Colonic mucosa (tissue), 4 donors: Measurements from ENCODE around the gene AMHR2. TPM values are rescaled to one million over a fixed set of nuclear protein-coding genes. Genes with fewer than 3 reads are reported as not detected.

Source experiments
- DNase-seq: peaks from one replicate; pipeline ENCODE4 v3.0.0-alpha.2; 2020
- H3K27ac ChIP-seq: fragments of 200-600 bp; one replicate; pipeline ENCODE4 v1.8.0; 2021
- H3K27me3 ChIP-seq: fragments of 200-600 bp; one replicate; pipeline ENCODE4 v1.8.0; 2021
- H3K36me3 ChIP-seq: fragments of 200-600 bp; one replicate; pipeline ENCODE4 v1.8.0; 2021
- H3K4me1 ChIP-seq: fragments of 200-600 bp; one replicate; pipeline ENCODE4 v1.8.0; 2021; ENCODE audit warnings: mild to moderate bottlenecking
- H3K4me3 ChIP-seq: fragments of 200-600 bp; one replicate; pipeline ENCODE4 v1.8.0; 2021
- H3K9ac ChIP-seq, 2 donors: one replicate each; pipeline ENCODE4 v1.7.0; 2013; ENCODE audit warnings: control low read depth in 2 of 2, low read depth in 2 of 2, low read length in 2 of 2
- H3K9me3 ChIP-seq: fragments of 200-600 bp; one replicate; pipeline ENCODE4 v1.8.0; 2021
- CTCF ChIP-seq: fragments of 200-600 bp; IDR thresholded peaks from one replicate; pipeline ENCODE4 v1.8.0; 2022; ENCODE audit warnings: antibody characterized with exemption, mild to moderate bottlenecking
- intact Hi-C: fragments of 100-400 bp; cut with DNase I; formaldehyde crosslinking; loops from one replicate; pipeline ENCODE4 v1.14.1; 2022
- total RNA-seq, 2 donors: library from RNA; stranded (reverse); fragmentation: NEBNext Ultra II Directional in 1 of 2; extraction: Animal tissue kit (Norgen Biotek cat#: 25700) in 1 of 2; gene quantifications; one replicate each; pipeline ENCODE4 v1.2.1, GENCODE V29; 2021
- donor health status: healthy.
- donor health status: DM: no; HTN: no; CAD: no.
- donor health status: DM: no; HTN: no; CAD: no.

Gene AMHR2
- total RNA-seq, 2 donors from 2014 or later = 0.17 TPM; not detected in 1

DNA sequence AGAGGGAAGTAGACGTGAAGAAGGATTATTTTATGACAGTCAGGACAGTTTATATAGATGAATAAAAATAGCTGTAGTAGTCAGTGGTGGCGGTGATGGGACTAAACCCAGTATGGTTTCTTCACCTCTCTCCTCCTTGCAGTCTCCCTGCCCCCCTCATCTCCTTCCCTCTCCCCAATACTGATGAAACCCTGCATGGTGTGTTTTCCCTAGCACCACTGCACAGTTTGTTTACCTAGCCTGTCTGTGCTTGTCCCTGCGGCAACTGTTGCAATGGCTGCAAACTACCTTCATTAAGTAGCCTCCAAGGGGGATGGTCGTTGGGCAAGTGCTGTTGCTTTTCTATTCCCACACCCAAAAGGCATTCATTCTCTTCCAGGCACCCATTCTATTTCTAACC lies 43.0 kb downstream of the AMHR2 start:
- no peak overlapping the region for H3K4me3 ChIP-seq
- no peaks in the 10 kb centered on the region for H3K9me3 ChIP-seq
- no peak overlapping the region for H3K9ac ChIP-seq
- peaks cover 4% of the 10 kb centered on the region for H3K4me1 ChIP-seq
- no peaks in the 10 kb centered on the region for H3K27me3 ChIP-seq
- TF ChIP-seq CTCF = no peak
- intact Hi-C loops = no loop called here
- DNase-seq = no peak
- H3K36me3 ChIP-seq = peaks cover 68% of the 10 kb centered on the region
- H3K27ac ChIP-seq = no peak overlapping the region

GRCh38 chr12:53467082-53467481 lies 43.4 kb downstream of the AMHR2 start:
- TF ChIP-seq CTCF = no peak
- peaks cover 2% of the 10 kb centered on the region for H3K4me1 ChIP-seq

GRCh38 chr12:53467880-53468279 lies 44.2 kb downstream of the AMHR2 start:
- no peak overlapping the region for H3K4me3 ChIP-seq
- no peaks in the 10 kb centered on the region for H3K4me1 ChIP-seq
- H3K36me3 ChIP-seq = peaks cover 56% of the 10 kb centered on the region
- no peak overlapping the region for H3K27ac ChIP-seq
- intact Hi-C loops = no loop called here
- no peak for TF ChIP-seq CTCF
- H3K9me3 ChIP-seq = no peaks in the 10 kb centered on the region
- no peaks in the 10 kb centered on the region for H3K27me3 ChIP-seq
- no peak for DNase-seq
- H3K9ac ChIP-seq = no peak overlapping the region

More at GRCh38 chr12:53467082-53467481, 43.4 kb downstream of the AMHR2 start:
- no peak for DNase-seq
- H3K9ac ChIP-seq = no peak overlapping the region
- H3K9me3 ChIP-seq = no peaks in the 10 kb centered on the region
- H3K27me3 ChIP-seq = no peaks in the 10 kb centered on the region
- H3K27ac ChIP-seq = no peak overlapping the region
- no peak overlapping the region for H3K4me3 ChIP-seq
- H3K36me3 ChIP-seq = peaks cover 64% of the 10 kb centered on the region
- intact Hi-C loops = no loop called here

DNA sequence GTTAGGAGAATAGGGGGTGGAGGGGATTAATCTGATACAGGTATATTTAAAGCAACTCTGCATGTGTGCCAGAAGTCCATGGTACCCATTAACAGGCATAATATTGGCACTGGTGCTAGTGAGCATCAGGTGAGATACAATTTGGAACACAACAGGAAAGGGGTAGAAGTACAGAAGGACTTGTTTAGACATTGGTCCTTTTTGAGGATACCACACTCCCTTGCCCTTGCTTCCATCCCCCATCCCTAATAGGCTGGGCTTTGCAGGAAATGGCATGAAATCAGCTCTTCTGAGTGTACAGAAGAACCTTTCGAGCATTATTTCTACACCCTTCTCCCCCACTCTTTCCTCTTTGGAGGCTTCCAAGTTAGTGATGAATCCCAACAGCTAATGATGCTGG lies 44.6 kb downstream of the AMHR2 start:
- Histone ChIP-seq H3K4me1 (no peaks in the 10 kb centered on the region), H3K9ac (no peak overlapping the region), H3K27me3 (no peaks in the 10 kb centered on the region), H3K4me3 (no peak overlapping the region), H3K36me3 (peaks cover 52% of the 10 kb centered on the region), H3K9me3 (no peaks in the 10 kb centered on the region), H3K27ac (no peak overlapping the region)
- TF ChIP-seq CTCF = no peak
- intact Hi-C loops = no loop called here
- DNase-seq = no peak

- H3K4me3 ChIP-seq = no peak overlapping the region
- peaks cover 44% of the 10 kb centered on the region for H3K36me3 ChIP-seq
- no peak overlapping the region for H3K9ac ChIP-seq
- H3K9me3 ChIP-seq = no peaks in the 10 kb centered on the region
- intact Hi-C loops = no loop called here
- DNase-seq = no peak
- no peaks in the 10 kb centered on the region for H3K4me1 ChIP-seq
- no peak overlapping the region for H3K27ac ChIP-seq
- H3K27me3 ChIP-seq = no peaks in the 10 kb centered on the region
- no peak for TF ChIP-seq CTCF
Measured at GRCh38 chr12:53472056-53472582, 48.5 kb downstream of the AMHR2 start.
